Measurements from ENCODE around the gene CAAP1.
"Not testable (repeated sequence)": the region's sequence is repeated elsewhere in the genome, so short reads cannot be mapped to it uniquely, and the experiment has no call there.

Gene CAAP1

GRCh38 chr9:26856413-26857032 is 36.1 kb downstream of the CAAP1 start:
- no peak overlapping the region for H3K4me3 ChIP-seq (ENCODE audit: control insufficient read depth, low read depth, low read length)
- peak; percentile 10 for DNase-seq (ENCODE audit: low read depth)
- TF ChIP-seq, protein P1, sequence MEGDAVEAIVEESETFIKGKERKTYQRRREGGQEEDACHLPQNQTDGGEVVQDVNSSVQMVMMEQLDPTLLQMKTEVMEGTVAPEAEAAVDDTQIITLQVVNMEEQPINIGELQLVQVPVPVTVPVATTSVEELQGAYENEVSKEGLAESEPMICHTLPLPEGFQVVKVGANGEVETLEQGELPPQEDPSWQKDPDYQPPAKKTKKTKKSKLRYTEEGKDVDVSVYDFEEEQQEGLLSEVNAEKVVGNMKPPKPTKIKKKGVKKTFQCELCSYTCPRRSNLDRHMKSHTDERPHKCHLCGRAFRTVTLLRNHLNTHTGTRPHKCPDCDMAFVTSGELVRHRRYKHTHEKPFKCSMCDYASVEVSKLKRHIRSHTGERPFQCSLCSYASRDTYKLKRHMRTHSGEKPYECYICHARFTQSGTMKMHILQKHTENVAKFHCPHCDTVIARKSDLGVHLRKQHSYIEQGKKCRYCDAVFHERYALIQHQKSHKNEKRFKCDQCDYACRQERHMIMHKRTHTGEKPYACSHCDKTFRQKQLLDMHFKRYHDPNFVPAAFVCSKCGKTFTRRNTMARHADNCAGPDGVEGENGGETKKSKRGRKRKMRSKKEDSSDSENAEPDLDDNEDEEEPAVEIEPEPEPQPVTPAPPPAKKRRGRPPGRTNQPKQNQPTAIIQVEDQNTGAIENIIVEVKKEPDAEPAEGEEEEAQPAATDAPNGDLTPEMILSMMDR (IDR thresholded peaks at IDR 0.05; ENCODE audit: control insufficient read depth, insufficient read depth, low read depth, low read length, missing control alignments) = peak; percentile 58

DNA sequence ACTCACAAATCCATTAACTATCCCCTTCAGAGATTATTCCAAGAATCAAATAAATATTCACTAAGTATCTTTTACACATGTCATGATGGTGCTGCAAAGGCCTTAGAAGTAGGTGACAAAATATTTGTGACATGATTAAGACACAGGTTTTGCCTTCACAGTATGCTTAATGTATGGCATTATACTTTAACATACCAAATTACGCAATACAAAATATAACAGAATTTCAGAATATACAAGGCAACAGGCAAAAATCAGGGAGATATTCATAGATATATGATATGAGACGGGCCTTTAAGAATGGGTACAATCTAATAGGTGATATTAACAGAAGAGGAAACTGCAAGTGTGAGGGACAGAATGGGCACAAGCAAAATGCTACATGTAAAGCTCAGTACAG is 41.6 kb downstream of the CAAP1 start:
- no peak overlapping the region for H3K4me3 ChIP-seq (ENCODE audit: control insufficient read depth, low read depth, low read length)
- no peak for DNase-seq (ENCODE audit: low read depth)
- TF ChIP-seq, protein P1 (IDR thresholded peaks at IDR 0.05; ENCODE audit: control insufficient read depth, insufficient read depth, low read depth, low read length, missing control alignments) = no peak

DNA sequence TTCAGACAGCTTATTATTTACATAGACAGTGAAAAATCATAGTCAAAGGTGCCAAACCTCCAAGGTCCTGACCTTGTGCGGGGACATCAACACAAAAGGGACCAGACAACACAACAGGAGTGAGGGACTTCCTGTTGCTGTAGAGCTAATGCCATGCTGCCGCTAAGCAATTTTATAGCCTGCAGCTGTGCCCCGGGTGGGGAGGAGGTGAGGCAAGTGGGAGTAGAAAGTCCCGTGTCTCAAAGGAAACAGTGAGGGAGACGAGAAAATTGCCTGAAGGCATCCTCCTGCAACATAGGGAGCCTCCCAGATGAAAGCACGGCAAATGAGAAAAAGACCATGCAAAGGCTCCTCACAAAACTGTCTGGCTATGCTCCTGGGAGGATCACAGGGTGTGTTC is 58.8 kb downstream of the CAAP1 start:
- TF ChIP-seq, protein P1 (IDR thresholded peaks at IDR 0.05; ENCODE audit: control insufficient read depth, insufficient read depth, low read depth, low read length, missing control alignments) = no peak
- no peak overlapping the region for H3K4me3 ChIP-seq (ENCODE audit: control insufficient read depth, low read depth, low read length)
- DNase-seq (ENCODE audit: low read depth) = no peak

- DNase-seq (ENCODE audit: low read depth); H3K4me3 ChIP-seq (ENCODE audit: control insufficient read depth, low read depth, low read length): not testable (repeated sequence)
These were observed 64.1 kb downstream of the CAAP1 start for GRCh38 chr9:26828391-26828955.

DNA sequence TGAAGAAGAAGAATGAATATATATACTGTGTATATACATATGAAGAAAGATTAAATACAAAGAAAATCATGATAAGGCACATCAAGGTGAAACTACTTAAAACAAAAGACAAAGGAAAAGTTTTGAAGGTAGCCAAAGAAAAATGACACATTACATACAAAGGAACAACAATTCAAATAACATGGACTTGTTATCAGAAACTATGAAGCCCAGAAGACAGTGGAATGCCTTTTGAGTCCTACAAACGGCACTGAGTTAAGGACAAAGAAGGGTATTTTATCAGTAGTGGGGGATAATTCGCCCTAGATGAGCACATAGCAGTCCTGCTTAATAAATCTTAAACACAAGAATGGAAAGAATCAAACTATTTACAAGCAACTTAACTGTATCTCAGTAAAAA is 77.8 kb downstream of the CAAP1 start:
- no peak overlapping the region for H3K4me3 ChIP-seq (ENCODE audit: control insufficient read depth, low read depth, low read length)
- DNase-seq (ENCODE audit: low read depth) = no peak
- TF ChIP-seq, protein P1 (IDR thresholded peaks at IDR 0.05; ENCODE audit: control insufficient read depth, insufficient read depth, low read depth, low read length, missing control alignments) = no peak

DNA sequence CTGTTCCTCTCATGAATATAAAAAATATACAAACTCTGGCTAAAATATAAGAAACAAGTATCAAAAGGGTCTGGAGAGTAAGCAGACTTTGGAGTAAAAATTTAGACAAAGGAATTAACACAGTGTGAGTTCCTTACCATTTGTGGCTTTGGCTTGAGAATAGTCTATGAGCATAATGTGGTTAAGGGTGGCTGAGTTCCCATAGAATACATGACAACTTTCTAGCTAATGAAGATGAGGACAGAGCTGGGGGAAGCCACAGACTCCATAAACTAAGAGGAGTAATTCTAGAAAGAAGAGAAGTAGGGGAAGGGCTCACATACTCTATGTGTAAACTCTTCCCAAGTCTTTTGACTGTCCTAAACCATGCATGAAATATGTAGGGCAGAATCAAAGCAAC is 79.4 kb downstream of the CAAP1 start:
- H3K4me3 ChIP-seq (ENCODE audit: control insufficient read depth, low read depth, low read length) = no peak overlapping the region
- TF ChIP-seq, protein P1 (IDR thresholded peaks at IDR 0.05; ENCODE audit: control insufficient read depth, insufficient read depth, low read depth, low read length, missing control alignments) = no peak
- DNase-seq (ENCODE audit: low read depth) = no peak

DNA sequence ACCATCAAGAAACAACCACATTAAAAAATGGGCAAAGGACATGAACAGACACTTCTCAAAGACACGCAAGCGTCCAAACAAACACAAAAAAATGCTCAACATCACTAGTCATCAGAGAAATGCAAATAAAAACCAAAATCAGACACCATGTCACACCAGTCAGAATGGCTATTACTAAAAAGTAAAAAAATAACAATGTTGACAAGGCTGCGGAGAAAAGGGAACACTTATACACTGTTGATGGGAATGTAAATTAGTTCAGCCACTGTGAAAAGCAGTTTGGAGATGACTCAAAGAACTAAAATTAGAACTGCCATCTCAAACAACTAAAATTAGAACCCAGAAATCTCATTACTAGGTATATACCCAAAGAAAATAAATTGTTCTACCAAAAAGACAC is 80.4 kb downstream of the CAAP1 start:
- H3K4me3 ChIP-seq (ENCODE audit: control insufficient read depth, low read depth, low read length) = no peak overlapping the region
- TF ChIP-seq, protein P1 (IDR thresholded peaks at IDR 0.05; ENCODE audit: control insufficient read depth, insufficient read depth, low read depth, low read length, missing control alignments) = no peak
- DNase-seq (ENCODE audit: low read depth) = no peak
